ENCODE data around the gene SSC5D.
"Not testable (repeated sequence)": the region's sequence is repeated elsewhere in the genome, so short reads cannot be mapped to it uniquely, and the experiment has no call there.

Gene SSC5D

GRCh38 chr19:55508120-55508519 is 19.9 kb downstream of the SSC5D start:
- no peak for DNase-seq

GRCh38 chr19:55516878-55517620 is 28.8 kb downstream of the SSC5D start:
- peak; percentile 95 to 98 (median 97) for DNase-seq

GRCh38 chr19:55519451-55520311 is 31.4 kb downstream of the SSC5D start:
- peak; percentile 61 to 88 (median 77) for DNase-seq

GRCh38 chr19:55520691-55521292 is 32.6 kb downstream of the SSC5D start:
- no peak for DNase-seq

GRCh38 chr19:55525289-55526101 is 37.3 kb downstream of the SSC5D start:
- DNase-seq, result no peak

- peak in 2 of 3 donors; percentile 14 to 22 for DNase-seq
These were observed 38.3 kb downstream of the SSC5D start for GRCh38 chr19:55526216-55527196.

- DNase-seq, result no peak
These were observed 39.2 kb downstream of the SSC5D start for GRCh38 chr19:55527197-55528029.

GRCh38 chr19:55528030-55528803 is 40.0 kb downstream of the SSC5D start:
- no peak for DNase-seq

GRCh38 chr19:55529636-55530234 is 41.5 kb downstream of the SSC5D start:
- no peak for DNase-seq

- no peak for DNase-seq
These were observed 42.8 kb downstream of the SSC5D start for GRCh38 chr19:55530996-55531395.

- not testable (repeated sequence) for DNase-seq
These were observed 46.0 kb downstream of the SSC5D start for GRCh38 chr19:55534280-55534679.

- peak; percentile 51 to 55 (median 51) for DNase-seq
These were observed 47.1 kb downstream of the SSC5D start for GRCh38 chr19:55535173-55535964.

GRCh38 chr19:55535965-55536350 is 47.7 kb downstream of the SSC5D start:
- DNase-seq, result no peak

GRCh38 chr19:55536366-55536765 is 48.1 kb downstream of the SSC5D start:
- no peak for DNase-seq

- DNase-seq, result no peak
These were observed 48.9 kb downstream of the SSC5D start, which contains the start of gene SBK2 for GRCh38 chr19:55536951-55537740. TSS of gene SBK2 (minus strand) at chr19:55537133. CDS start at chr19:55536294, 839 bp downstream.

- DNase-seq, result no peak
These were observed 49.5 kb downstream of the SSC5D start for GRCh38 chr19:55537741-55538111.

- no peak for DNase-seq
These were observed 49.9 kb downstream of the SSC5D start for GRCh38 chr19:55538132-55538531.
